Fibroblast of lung (primary cell): Measurements from ENCODE around the gene INO80C. TPM values are rescaled to one million over a fixed set of nuclear protein-coding genes. Genes with fewer than 3 reads are reported as not detected.

ENCODE experiments used
- DNase-seq, 2 donors: peaks; one replicate each; pipeline versions ENCODE4 v3.0.0 to v3.0.0-alpha.2; 2010; ENCODE audit warnings: low read depth in 2 of 2
- H2AFZ ChIP-seq: 2 replicates; pipeline ENCODE4 v1.5.1; 2012; ENCODE audit warnings: low read length, control low read depth, inconsistent platforms
- H3K27ac ChIP-seq: 2 replicates; pipeline ENCODE4 v1.5.1; 2011; ENCODE audit warnings: low read length, control low read depth; ENCODE audit not compliant: insufficient read depth
- H3K27me3 ChIP-seq: 2 replicates; pipeline ENCODE4 v1.5.1; 2011; ENCODE audit warnings: mild to moderate bottlenecking, low read length; ENCODE audit not compliant: control insufficient read depth, insufficient read depth
- H3K36me3 ChIP-seq: 2 replicates; pipeline ENCODE4 v1.5.1; 2011; ENCODE audit warnings: low read length; ENCODE audit not compliant: control insufficient read depth, insufficient read depth
- H3K4me1 ChIP-seq: 2 replicates; pipeline ENCODE4 v1.5.1; 2011; ENCODE audit warnings: low read length; ENCODE audit not compliant: control insufficient read depth, insufficient read depth; ENCODE audit errors: extremely low read depth
- H3K4me2 ChIP-seq: 2 replicates; pipeline ENCODE4 v1.5.1; 2011; ENCODE audit warnings: low read length, control low read depth; ENCODE audit not compliant: insufficient read depth; ENCODE audit errors: extremely low read depth
- H3K4me3 ChIP-seq, 4 experiments: fragments of 200-600 bp in 1 of 4; sonication (generic) in 1 of 4; replicated peaks in 1 of 4; 2 replicates each; pipeline ENCODE4 v1.5.1; 2011 to 2016; ENCODE audit warnings: low read length in 4 of 4, low read depth in 3 of 4, mild to moderate bottlenecking in 3 of 4, control low read depth in 2 of 4, inconsistent platforms in 1 of 4, mixed read lengths in 1 of 4; ENCODE audit not compliant: insufficient read depth in 1 of 4; ENCODE audit errors: control extremely low read depth in 1 of 4
- H3K79me2 ChIP-seq: 2 replicates; pipeline ENCODE4 v1.5.1; 2012; ENCODE audit warnings: mild to moderate bottlenecking, low read length, inconsistent platforms; ENCODE audit not compliant: control insufficient read depth, insufficient read depth
- H3K9ac ChIP-seq: 2 replicates; pipeline ENCODE4 v1.5.1; 2011; ENCODE audit warnings: mild to moderate bottlenecking, low read length, control low read depth; ENCODE audit not compliant: insufficient read depth
- H3K9me3 ChIP-seq: 2 replicates; pipeline ENCODE4 v1.5.1; 2012; ENCODE audit warnings: low read depth, low read length; ENCODE audit not compliant: control insufficient read depth, insufficient read depth
- H4K20me1 ChIP-seq: 2 replicates; pipeline ENCODE4 v1.5.1; 2011; ENCODE audit warnings: low read length; ENCODE audit not compliant: control insufficient read depth, insufficient read depth; ENCODE audit errors: extremely low read depth
- CTCF ChIP-seq, 2 donors: IDR thresholded peaks in 1 of 2; conservative IDR thresholded peaks in 1 of 2; 1 replicate in 1 of 2; 2 replicates in 1 of 2; pipeline ENCODE4 v1.5.1; 2011 to 2012; ENCODE audit warnings: low read length in 2 of 2, control low read depth in 1 of 2, inconsistent platforms in 1 of 2, low read depth in 1 of 2, mild to moderate bottlenecking in 1 of 2
- EZH2 ChIP-seq: IDR thresholded peaks from 2 replicates; pipeline ENCODE4 v1.5.1; 2012; ENCODE audit warnings: low read length, control low read depth, mild to moderate bottlenecking; ENCODE audit errors: missing control alignments
- polyA minus RNA-seq: library from RNA; depleted of rRNA, polyadenylated mRNA; stranded (reverse); fragments of >200 nt; gene quantifications from 2 replicates; pipeline ENCODE4 v1.2.3, GENCODE V29; 2011; ENCODE audit warnings: low replicate concordance
- polyA plus RNA-seq, 2 donors: library from polyadenylated mRNA; depleted of rRNA in 1 of 2; stranded (reverse) in 1 of 2; unstranded in 1 of 2; fragments of >200 nt; gene quantifications; 2 replicates each; pipeline ENCODE4 v1.2.1, GENCODE V29; 2011 to 2012; ENCODE audit warnings: missing spikeins in 1 of 2
- total RNA-seq: library from RNA; depleted of rRNA; stranded (reverse); fragments of >200 nt; gene quantifications from 2 replicates; pipeline ENCODE4 v1.2.1, GENCODE V29; 2014

The INO80C gene, protein sequence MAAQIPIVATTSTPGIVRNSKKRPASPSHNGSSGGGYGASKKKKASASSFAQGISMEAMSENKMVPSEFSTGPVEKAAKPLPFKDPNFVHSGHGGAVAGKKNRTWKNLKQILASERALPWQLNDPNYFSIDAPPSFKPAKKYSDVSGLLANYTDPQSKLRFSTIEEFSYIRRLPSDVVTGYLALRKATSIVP
- 1.5 and 3.1 TPM in 2 replicates for total RNA-seq
- 9.4 and 13.5 TPM in 2 replicates for polyA plus RNA-seq
- 11.0 and 12.7 TPM in 2 replicates for polyA plus RNA-seq (2012)
- polyA minus RNA-seq: 2.7 and 10.4 TPM in 2 replicates

DNA sequence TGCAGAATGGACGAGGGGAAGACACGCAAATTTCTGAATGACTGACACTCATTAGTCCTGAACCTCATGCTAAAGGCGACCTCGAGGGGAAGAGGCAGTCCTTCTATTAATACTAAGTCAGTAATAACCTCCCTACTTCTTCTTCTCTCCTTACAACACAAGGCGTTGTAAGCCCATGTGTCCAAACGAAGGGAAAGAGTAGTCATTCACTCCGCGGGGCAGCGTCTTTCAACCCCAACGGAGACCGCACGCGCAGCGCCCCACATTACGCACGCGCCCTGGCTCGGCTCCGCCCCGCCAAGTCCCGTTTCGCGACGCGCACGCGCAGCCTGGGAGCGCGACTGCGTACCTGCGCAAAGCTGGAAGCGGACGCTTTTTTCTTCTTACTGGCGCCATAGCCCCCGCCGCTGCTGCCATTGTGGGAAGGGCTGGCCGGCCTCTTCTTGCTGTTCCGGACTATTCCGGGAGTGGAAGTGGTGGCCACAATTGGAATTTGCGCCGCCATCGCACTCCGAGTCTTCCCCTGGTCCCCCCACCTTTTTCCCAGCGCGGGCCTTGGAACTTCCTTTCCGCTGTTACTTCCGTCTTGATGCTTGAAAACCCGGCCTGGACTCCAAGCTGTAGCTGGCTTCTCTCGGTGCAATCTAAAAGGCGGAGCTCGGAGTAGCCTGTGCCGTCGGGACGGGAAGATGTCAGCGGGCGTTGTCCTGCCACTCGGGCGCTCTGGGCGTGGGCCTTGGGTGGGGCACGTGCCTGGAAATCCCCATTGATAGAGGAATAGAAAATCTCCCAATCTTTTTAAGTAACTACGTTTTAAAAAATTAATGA is at the start of gene INO80C:
Gene INO80C, minus strand, starts transcription at position 591 of the 828 bp plus-strand sequence. Its CDS starts 86 bp downstream, at position 505.
- H3K36me3 ChIP-seq: no peaks in the 10 kb centered on the region
- no peak for TF ChIP-seq EZH2
- no peak for TF ChIP-seq CTCF (conservative IDR thresholded peaks at IDR 0.05 in 1 of 2, IDR thresholded peaks at IDR 0.05 in 1 of 2; ENCODE audit: low read depth in 1 of 2, low read length in 2 of 2)
- H3K4me3 ChIP-seq: peak within 1 kb of the TSS; percentile 78 to 90 (median 84)
- no peaks in the 10 kb centered on the region for H3K27me3 ChIP-seq
- H4K20me1 ChIP-seq: no peaks in the 10 kb centered on the region
- peak; percentile 95 to 96 for DNase-seq
- H3K9ac ChIP-seq: peak within 1 kb of the TSS; percentile 85
- no peaks in the 10 kb centered on the region for H3K9me3 ChIP-seq
- peak within 1 kb of the TSS; percentile 98 for H3K4me2 ChIP-seq
- peaks cover 2% of the 10 kb centered on the region for H3K4me1 ChIP-seq
- peaks cover 3% of the 10 kb centered on the region for H3K79me2 ChIP-seq
- H2AFZ ChIP-seq: peak within 1 kb of the TSS; percentile 96
- H3K27ac ChIP-seq: peak within 1 kb of the TSS; percentile 92

GRCh38 chr18:35547008-35547605 is 49.3 kb upstream of the INO80C start:
- TF ChIP-seq EZH2: no peak
- TF ChIP-seq CTCF (conservative IDR thresholded peaks at IDR 0.05 in 1 of 2, IDR thresholded peaks at IDR 0.05 in 1 of 2; ENCODE audit: low read depth in 1 of 2, low read length in 2 of 2): no peak
- Histone ChIP-seq H4K20me1 (no peaks in the 10 kb centered on the region), H3K4me3 (no peak overlapping the region)

DNA sequence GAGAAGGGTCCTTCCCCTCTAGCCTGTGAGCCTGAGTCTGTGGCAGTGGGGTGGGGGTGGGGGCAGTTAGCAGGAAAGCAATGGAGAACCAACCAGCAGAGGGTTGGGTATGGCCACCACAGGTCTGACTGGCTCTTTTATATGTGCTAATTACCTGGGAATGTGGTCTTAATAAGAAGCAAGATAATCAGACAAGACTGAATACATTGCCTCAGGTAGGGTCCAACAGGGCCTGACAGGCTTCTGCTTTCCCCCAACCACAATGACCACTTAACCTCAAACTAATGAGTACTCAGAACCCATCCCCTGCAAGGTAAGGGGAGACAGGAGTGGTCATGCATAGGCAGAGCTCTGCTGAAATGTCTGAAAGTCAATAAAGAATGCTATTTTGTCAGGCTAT is 44.6 kb upstream of the INO80C start:
- Histone ChIP-seq H4K20me1 (no peaks in the 10 kb centered on the region), H3K4me1 (no peaks in the 10 kb centered on the region), H2AFZ (no peak overlapping the region), H3K27me3 (no peaks in the 10 kb centered on the region), H3K79me2 (no peaks in the 10 kb centered on the region), H3K9me3 (no peaks in the 10 kb centered on the region), H3K4me2 (no peak overlapping the region), H3K4me3 (no peak overlapping the region), H3K9ac (no peak overlapping the region), H3K27ac (no peak overlapping the region), H3K36me3 (no peaks in the 10 kb centered on the region)
- no peak for DNase-seq
- TF ChIP-seq EZH2: no peak
- no peak for TF ChIP-seq CTCF (conservative IDR thresholded peaks at IDR 0.05 in 1 of 2, IDR thresholded peaks at IDR 0.05 in 1 of 2; ENCODE audit: low read depth in 1 of 2, low read length in 2 of 2)

More at GRCh38 chr18:35547008-35547605, 49.3 kb upstream of the INO80C start:
- H3K9ac ChIP-seq: no peak overlapping the region
- no peak overlapping the region for H3K27ac ChIP-seq
- H2AFZ ChIP-seq: no peak overlapping the region
- H3K9me3 ChIP-seq: no peaks in the 10 kb centered on the region
- H3K36me3 ChIP-seq: no peaks in the 10 kb centered on the region
- no peaks in the 10 kb centered on the region for H3K4me1 ChIP-seq
- no peak for DNase-seq
- no peak overlapping the region for H3K4me2 ChIP-seq
- no peaks in the 10 kb centered on the region for H3K79me2 ChIP-seq
- no peaks in the 10 kb centered on the region for H3K27me3 ChIP-seq
